ENCODE measurements around the gene TET3.
A peak's percentile ranks its signal among the peaks of the same experiment; 100 is the strongest.

TET3 gene

GRCh38 chr2:73949802-73950201 is 34.9 kb upstream of the TET3 start:
- no peaks in the 10 kb centered on the region for H3K4me1 ChIP-seq (ENCODE audit: control insufficient read depth, insufficient read depth, low read length)
- H3K27me3 ChIP-seq (ENCODE audit: control insufficient read depth, insufficient read depth, low read length) = no peaks in the 10 kb centered on the region
- H3K27ac ChIP-seq (ENCODE audit: low read depth, low read length) = no peak overlapping the region
- no peak overlapping the region for H3K4me3 ChIP-seq (ENCODE audit: low read length)
- peaks cover 27% of the 10 kb centered on the region for H3K36me3 ChIP-seq (ENCODE audit: control insufficient read depth, insufficient read depth, low read length)
- H3K9ac ChIP-seq (ENCODE audit: low read length) = peak overlapping the region; percentile 1

DNA sequence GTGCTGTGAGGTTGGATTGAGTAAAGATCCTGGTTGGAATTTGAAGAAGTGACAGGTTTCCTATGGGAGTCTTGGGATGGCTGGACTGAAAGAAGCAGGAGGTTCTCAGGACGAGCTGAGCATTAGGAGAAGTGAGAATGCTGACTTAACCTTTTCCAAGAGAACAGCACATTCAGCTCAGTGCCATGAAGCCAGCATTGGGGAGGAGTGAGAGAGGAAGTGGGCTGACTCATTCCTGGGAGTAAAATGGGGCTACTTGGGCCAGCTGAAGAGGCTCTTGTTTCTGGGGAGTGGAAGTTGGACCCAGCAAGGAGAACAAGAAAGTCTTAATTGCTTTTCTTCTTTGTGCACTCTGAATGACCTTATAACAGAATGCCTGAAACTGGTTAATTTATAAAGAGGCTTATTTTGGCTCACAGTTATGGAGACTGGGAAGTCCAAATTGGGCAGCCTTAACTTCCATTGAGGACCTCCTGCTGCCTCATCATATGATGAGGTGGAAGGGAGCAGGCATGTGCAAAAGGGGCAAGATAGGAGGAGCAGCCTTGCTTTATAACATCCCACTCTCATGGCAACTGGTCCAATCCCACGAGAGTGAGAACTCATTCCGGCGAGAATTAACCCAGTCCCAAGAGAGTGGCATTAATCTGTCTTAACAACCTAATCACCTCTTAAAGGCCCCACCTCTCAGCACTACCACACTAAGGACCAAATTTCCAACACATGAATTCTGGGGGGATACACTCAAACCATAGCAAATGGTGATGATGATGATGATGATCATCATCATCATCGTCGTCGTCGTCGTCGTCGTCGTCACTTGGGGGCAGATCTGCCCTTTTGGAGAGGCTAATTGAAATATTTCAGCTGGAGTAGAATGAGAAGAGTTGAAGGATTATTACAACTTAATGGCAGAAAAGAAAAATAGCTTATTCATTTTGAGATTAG is 31.9 kb upstream of the TET3 start:
- H3K9ac ChIP-seq (ENCODE audit: low read length) = no peak overlapping the region
- H3K36me3 ChIP-seq (ENCODE audit: control insufficient read depth, insufficient read depth, low read length) = peaks cover 28% of the 10 kb centered on the region
- no peak overlapping the region for H3K4me3 ChIP-seq (ENCODE audit: low read length)
- no peaks in the 10 kb centered on the region for H3K4me1 ChIP-seq (ENCODE audit: control insufficient read depth, insufficient read depth, low read length)
- H3K27me3 ChIP-seq (ENCODE audit: control insufficient read depth, insufficient read depth, low read length) = no peaks in the 10 kb centered on the region
- no peak overlapping the region for H3K27ac ChIP-seq (ENCODE audit: low read depth, low read length)

GRCh38 chr2:73956218-73956865 is 28.4 kb upstream of the TET3 start:
- Histone ChIP-seq H3K27ac (ENCODE audit: low read depth, low read length) (no peak overlapping the region), H3K4me3 (ENCODE audit: low read length) (no peak overlapping the region), H3K27me3 (ENCODE audit: control insufficient read depth, insufficient read depth, low read length) (no peaks in the 10 kb centered on the region), H3K4me1 (ENCODE audit: control insufficient read depth, insufficient read depth, low read length) (no peaks in the 10 kb centered on the region), H3K9ac (ENCODE audit: low read length) (no peak overlapping the region), H3K36me3 (ENCODE audit: control insufficient read depth, insufficient read depth, low read length) (peaks cover 27% of the 10 kb centered on the region)

GRCh38 chr2:73961274-73961673 is 23.4 kb upstream of the TET3 start:
- Histone ChIP-seq H3K36me3 (ENCODE audit: control insufficient read depth, insufficient read depth, low read length) (peaks cover 24% of the 10 kb centered on the region), H3K27me3 (ENCODE audit: control insufficient read depth, insufficient read depth, low read length) (no peaks in the 10 kb centered on the region), H3K27ac (ENCODE audit: low read depth, low read length) (no peak overlapping the region), H3K4me1 (ENCODE audit: control insufficient read depth, insufficient read depth, low read length) (no peaks in the 10 kb centered on the region), H3K9ac (ENCODE audit: low read length) (no peak overlapping the region), H3K4me3 (ENCODE audit: low read length) (no peak overlapping the region)

DNA sequence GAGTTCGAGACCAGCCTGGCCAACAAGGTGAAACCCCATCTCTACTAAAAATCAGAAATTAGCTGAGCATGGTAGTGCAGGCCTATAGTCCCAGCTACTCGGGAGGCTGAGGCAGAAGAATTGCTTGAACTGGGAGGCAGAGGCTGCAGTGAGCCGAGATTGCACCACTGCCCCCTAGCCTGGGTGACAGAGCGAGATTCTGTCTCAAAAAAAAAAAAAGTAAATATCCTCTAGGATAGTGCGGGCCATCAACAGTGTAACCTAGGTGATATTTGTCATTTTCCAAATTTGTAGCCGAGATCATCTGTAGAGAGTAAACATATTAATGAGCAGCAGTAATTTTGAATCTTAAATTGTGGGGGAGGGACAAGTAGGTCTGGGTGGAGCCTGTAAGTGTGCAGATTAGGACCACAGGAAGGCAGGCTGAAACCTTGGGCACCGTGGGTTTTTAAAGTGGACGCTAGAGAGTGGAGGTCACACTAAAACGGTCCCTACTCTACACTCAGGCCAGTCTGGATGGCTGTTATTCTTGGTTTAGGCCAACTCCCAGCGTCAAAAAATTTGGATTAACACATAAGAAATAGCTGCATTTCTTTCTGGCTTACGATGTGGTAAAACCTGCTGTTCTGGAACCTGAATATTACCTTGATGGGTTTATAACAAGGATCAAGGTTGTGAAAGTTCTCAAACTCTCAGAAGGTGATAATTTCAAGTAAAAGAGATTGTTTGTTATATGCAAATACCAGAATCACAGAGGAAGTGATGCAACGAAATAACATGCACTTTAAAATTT is 22.7 kb upstream of the TET3 start:
- Histone ChIP-seq H3K9ac (ENCODE audit: low read length) (no peak overlapping the region), H3K27me3 (ENCODE audit: control insufficient read depth, insufficient read depth, low read length) (no peaks in the 10 kb centered on the region), H3K4me1 (ENCODE audit: control insufficient read depth, insufficient read depth, low read length) (no peaks in the 10 kb centered on the region), H3K4me3 (ENCODE audit: low read length) (no peak overlapping the region), H3K27ac (ENCODE audit: low read depth, low read length) (no peak overlapping the region), H3K36me3 (ENCODE audit: control insufficient read depth, insufficient read depth, low read length) (peaks cover 19% of the 10 kb centered on the region)

GRCh38 chr2:73962798-73963197 is 21.9 kb upstream of the TET3 start:
- H3K36me3 ChIP-seq (ENCODE audit: control insufficient read depth, insufficient read depth, low read length) = peaks cover 19% of the 10 kb centered on the region
- H3K4me3 ChIP-seq (ENCODE audit: low read length) = no peak overlapping the region
- H3K9ac ChIP-seq (ENCODE audit: low read length) = no peak overlapping the region
- H3K27me3 ChIP-seq (ENCODE audit: control insufficient read depth, insufficient read depth, low read length) = no peaks in the 10 kb centered on the region
- H3K4me1 ChIP-seq (ENCODE audit: control insufficient read depth, insufficient read depth, low read length) = no peaks in the 10 kb centered on the region
- H3K27ac ChIP-seq (ENCODE audit: low read depth, low read length) = no peak overlapping the region

- H3K4me1 ChIP-seq (ENCODE audit: control insufficient read depth, insufficient read depth, low read length) = no peaks in the 10 kb centered on the region
Measured at GRCh38 chr2:73963385-73964120, 21.2 kb upstream of the TET3 start.

DNA sequence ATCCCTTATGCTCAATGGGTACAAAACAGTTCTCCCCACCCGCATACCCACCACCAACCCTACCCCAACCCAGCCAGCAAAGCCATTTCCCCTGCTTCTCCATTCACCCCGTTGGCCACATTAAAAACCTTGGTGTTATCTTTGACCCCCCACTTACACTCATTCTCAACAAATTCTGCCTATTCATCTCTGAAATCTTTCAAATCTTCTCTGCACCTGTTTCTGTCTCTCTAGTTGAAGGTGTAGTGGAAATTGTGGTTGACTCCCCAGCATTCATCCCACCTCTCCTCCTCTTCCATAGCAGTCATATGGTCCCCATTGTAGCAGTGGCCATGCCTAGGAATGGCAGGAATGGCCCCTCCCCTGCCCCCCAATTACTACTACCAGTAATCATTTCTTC is 20.5 kb upstream of the TET3 start:
- Histone ChIP-seq H3K27me3 (ENCODE audit: control insufficient read depth, insufficient read depth, low read length) (no peaks in the 10 kb centered on the region), H3K27ac (ENCODE audit: low read depth, low read length) (no peak overlapping the region), H3K4me3 (ENCODE audit: low read length) (no peak overlapping the region), H3K36me3 (ENCODE audit: control insufficient read depth, insufficient read depth, low read length) (peaks cover 5% of the 10 kb centered on the region), H3K4me1 (ENCODE audit: control insufficient read depth, insufficient read depth, low read length) (no peaks in the 10 kb centered on the region), H3K9ac (ENCODE audit: low read length) (no peak overlapping the region)

More at GRCh38 chr2:73963385-73964120, 21.2 kb upstream of the TET3 start:
- Histone ChIP-seq H3K9ac (ENCODE audit: low read length) (no peak overlapping the region), H3K27me3 (ENCODE audit: control insufficient read depth, insufficient read depth, low read length) (no peaks in the 10 kb centered on the region), H3K36me3 (ENCODE audit: control insufficient read depth, insufficient read depth, low read length) (peaks cover 12% of the 10 kb centered on the region), H3K4me3 (ENCODE audit: low read length) (no peak overlapping the region), H3K27ac (ENCODE audit: low read depth, low read length) (no peak overlapping the region)

GRCh38 chr2:73965053-73965452 is 19.7 kb upstream of the TET3 start:
- Histone ChIP-seq H3K4me1 (ENCODE audit: control insufficient read depth, insufficient read depth, low read length) (no peaks in the 10 kb centered on the region), H3K27me3 (ENCODE audit: control insufficient read depth, insufficient read depth, low read length) (no peaks in the 10 kb centered on the region), H3K4me3 (ENCODE audit: low read length) (no peak overlapping the region), H3K9ac (ENCODE audit: low read length) (no peak overlapping the region), H3K27ac (ENCODE audit: low read depth, low read length) (no peak overlapping the region), H3K36me3 (ENCODE audit: control insufficient read depth, insufficient read depth, low read length) (no peaks in the 10 kb centered on the region)

- no peak overlapping the region for H3K4me3 ChIP-seq (ENCODE audit: low read length)
- peaks cover 5% of the 10 kb centered on the region for H3K4me1 ChIP-seq (ENCODE audit: control insufficient read depth, insufficient read depth, low read length)
- no peak overlapping the region for H3K9ac ChIP-seq (ENCODE audit: low read length)
- no peaks in the 10 kb centered on the region for H3K27me3 ChIP-seq (ENCODE audit: control insufficient read depth, insufficient read depth, low read length)
- H3K27ac ChIP-seq (ENCODE audit: low read depth, low read length) = no peak overlapping the region
- H3K36me3 ChIP-seq (ENCODE audit: control insufficient read depth, insufficient read depth, low read length) = no peaks in the 10 kb centered on the region
Measured at GRCh38 chr2:73968357-73968937, 16.3 kb upstream of the TET3 start.

GRCh38 chr2:73969356-73969755 is 15.4 kb upstream of the TET3 start:
- no peak overlapping the region for H3K9ac ChIP-seq (ENCODE audit: low read length)
- H3K4me3 ChIP-seq (ENCODE audit: low read length) = no peak overlapping the region
- H3K27ac ChIP-seq (ENCODE audit: low read depth, low read length) = no peak overlapping the region
- H3K4me1 ChIP-seq (ENCODE audit: control insufficient read depth, insufficient read depth, low read length) = peaks cover 5% of the 10 kb centered on the region
- no peaks in the 10 kb centered on the region for H3K27me3 ChIP-seq (ENCODE audit: control insufficient read depth, insufficient read depth, low read length)
- no peaks in the 10 kb centered on the region for H3K36me3 ChIP-seq (ENCODE audit: control insufficient read depth, insufficient read depth, low read length)
